Measurements from ENCODE around the gene ARID3A.
A peak's percentile ranks its signal among the peaks of the same experiment; 100 is the strongest.

ARID3A gene

DNA sequence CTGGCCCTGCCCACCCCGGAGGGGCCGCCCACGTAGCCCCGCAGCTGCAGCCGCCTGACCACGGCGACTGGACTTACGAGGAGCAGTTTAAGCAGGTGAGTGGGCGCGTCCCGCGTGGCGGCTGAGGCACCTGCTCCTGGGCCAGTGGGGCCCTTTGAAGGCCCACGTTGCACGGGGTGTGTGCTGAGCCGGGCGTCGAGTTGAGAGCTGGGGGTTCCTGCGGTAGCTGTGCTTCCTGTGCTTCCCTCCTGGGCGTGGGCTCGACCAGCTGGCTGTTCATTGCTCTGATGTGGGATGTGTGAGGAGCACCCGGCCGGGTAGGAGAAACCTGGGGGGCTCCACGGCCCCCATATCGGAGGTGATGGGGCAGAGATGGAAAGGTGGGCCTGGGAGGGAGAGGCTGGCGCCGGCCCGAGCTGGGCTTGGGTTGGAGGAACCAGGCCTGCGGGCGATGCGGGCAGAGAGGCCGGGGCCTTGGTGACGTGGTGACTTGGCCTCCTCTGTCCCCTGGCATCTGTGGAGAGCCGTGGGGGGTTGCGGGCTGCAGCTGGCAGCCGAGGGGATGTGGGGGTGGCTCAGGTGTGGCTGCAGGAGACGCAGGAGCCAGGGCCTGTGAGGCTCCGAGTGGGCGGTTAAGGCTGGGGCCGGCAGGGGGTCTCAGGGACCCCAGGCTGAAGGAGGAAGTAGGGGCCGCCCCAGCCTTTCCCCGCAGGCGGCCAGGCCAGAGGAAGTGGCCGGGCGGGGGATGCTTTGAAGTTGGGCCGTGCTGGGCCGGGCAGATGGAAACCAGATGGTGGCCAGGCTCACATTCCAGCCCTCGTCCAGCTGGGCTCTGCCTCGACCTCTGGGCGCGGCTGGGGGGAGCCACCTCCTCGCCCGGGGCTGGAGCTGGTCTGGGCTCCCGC is 7.1 kb downstream of the ARID3A start:
- DNase-seq, result peak in 1 of 2 donors; percentile 33

DNA sequence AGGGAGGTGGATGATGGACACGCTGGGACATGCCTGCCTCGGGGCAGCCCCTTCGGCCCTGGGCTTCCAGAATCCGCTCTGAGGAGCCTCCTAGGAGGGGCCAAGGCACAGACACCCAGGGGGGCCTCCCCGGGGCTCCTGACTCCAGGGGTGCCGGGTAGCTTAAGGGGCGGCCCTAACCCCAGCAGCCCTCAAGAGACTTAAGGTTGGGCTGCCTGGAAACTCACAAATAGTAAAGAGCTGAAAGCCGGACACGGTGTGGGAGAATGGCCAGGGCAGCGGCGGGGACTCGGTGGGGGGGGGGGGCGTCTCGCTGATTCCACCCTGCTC is 7.7 kb downstream of the ARID3A start:
- DNase-seq, result no peak

DNA sequence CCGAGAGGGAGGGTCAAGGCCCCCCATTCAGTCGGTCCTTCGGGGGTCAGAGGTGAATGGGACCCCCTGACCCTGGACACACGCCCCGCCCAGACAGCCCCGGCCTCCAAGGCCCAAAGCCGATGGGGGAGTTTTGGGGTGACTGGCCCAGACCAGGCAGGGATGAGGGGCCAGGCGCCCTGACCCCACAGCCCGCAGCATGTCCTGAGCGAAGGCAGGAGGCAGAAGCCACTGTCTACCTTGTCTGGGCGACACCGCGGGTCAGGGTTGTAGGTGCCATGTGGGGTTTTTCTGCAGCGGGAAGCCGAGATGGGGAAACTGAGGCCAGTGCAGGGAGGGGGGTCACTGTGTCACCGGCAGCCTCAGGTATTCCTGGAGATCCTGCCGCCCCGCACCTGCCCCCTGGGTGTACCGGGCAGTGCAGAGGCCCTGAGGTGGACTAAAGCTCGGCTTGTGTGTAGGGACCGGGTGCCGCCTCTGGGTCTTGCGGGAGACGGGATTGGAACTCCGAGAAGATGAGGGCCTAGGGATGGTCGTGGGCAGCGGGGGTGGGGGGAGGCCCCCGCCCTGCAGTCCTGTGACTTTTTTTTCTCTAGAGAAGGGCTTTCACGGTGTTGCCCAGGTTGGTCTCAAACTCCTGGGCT is 8.5 kb downstream of the ARID3A start:
- DNase-seq, result no peak

DNA sequence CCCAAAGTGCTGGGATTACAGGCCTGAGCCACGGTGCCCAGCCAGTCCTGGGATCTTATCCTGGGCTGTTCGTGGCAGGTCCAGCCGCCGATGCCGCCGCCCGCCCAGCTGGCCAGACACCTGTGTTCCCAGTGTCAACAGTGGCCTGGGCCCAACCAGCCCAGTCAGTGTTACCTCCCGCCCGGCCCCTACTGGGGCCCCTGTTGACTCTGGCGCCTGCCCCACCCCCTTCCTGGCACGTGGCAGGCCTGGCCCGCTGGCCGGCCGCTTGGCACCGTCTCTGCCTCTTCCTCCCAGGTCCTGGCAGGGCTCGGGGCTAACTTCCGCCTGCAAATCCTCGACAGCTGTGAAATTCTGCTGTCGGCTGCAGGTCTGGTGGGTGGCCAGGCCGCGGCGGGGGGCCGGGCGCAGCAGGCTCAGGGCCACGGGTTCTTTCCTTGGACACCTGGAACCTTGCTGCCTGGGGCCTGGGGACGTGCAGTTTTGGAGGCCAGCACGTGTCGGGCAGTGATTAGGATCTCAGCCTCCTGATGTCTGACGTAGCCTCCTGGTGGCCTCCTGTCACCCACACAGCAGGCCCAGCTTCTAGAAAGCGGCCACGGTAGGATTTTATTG is 9.1 kb downstream of the ARID3A start:
- DNase-seq, result peak in 1 of 2 donors; percentile 42

DNA sequence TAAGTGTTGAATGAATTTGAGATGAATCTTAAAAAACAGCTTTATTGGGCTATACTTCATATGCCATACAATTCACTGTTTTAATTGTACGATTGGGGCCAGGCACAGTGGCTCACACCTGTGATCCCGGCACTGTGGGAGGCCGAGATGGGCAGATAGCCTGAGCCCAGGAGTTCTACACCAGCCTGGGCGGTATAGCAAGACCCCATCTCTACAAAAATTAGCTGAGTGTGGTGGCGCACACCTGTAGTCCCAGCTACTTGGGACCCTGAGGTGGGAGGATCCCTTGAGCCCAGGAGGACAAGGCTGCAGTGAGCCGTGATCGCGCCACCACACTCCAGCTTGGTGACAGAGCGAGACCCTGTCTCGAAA is 10.3 kb downstream of the ARID3A start:
- DNase-seq, result no peak

DNA sequence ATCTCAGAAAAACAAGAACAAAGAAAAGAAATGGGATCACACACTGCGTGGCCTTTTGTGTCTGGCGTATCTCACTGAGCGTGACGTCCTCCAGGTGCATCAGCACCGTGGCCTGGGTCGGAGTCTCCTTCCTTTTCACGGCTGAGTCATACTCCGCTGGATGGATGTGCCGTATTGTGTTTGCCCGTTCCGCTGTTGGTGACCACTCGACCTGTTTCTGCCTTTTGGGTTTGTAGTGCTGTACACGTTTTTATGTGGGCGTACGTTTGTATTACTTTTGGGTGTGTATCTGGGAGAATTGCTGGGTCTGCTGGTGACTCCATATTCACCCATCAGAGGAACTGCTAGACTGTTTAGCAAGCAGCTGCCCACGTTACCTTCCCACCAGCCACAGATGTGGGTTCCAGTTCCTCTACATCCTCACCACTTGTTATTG is 11.4 kb downstream of the ARID3A start:
- peak; percentile 50 to 64 for DNase-seq

DNA sequence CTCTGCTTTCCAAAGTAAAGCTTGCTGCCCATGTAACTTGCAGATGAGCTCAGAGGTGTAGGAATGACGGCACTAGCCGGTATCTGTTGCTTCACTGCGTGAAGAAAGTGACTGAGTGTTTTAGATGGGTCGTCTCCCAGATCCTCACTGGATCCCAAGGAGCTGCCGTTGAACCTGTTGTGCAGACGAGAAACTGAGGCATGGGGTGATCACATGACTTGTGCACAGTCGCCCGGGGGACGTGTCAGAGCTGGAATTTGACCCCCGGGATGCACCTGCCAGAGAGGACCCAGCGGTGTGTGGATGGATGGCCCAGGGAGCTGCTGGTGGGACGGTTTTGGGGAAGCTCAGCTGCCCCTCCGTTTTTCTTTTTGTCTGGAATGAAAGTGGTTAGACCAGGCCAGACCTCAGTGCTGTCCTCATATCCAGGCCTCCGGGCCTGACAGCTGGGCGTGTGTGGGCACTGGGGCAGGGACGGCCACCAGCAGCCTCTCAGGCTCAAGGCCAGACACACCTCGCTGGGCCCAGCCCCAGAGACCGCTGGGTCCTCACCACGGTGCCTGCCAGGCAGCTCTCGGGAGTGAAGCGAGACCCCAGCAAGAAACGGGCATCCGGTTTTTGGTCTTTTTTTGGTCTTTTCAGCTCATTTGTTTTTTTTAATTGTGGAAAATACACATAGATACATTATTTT is 12.5 kb downstream of the ARID3A start:
- DNase-seq, result no peak

DNA sequence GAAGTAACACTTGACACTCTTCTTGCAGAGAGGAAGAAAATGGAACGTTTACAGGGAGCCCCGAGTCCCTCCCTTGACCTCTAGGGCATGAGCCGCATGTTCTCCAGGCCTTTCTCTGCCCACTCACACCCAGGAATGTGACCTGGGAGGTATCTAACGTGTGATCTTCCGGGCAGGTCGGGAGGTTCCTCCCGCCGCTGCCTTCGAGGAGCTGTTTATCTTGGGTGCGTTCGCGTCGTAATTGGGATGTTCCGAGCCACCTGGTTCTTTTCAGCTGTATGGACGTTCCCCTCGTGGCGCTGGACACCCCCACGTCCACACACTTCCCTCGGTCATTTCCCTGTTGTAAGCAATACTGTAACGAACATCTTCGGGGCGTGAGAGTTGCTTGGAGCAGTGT is 13.6 kb downstream of the ARID3A start:
- no peak for DNase-seq

DNA sequence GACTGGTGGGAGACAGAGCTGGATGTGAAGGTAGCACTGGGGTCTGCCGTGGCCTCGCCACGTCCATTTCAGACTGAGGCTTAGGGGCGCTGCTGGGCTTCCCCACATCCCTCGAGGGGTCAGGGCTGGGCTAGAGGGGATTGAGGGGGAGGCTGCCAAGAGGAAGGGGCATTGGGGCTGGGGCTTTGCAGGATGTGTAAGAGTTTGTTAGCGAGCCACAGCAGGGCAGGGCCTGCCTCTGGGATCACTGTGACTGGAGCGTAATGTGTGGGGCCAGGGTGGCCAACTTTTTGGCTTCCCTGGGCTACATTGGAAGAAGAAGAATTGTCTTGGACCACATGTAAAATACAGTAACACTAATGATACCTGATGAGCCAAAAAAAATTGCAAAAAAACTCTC is 14.1 kb downstream of the ARID3A start:
- no peak for DNase-seq

DNA sequence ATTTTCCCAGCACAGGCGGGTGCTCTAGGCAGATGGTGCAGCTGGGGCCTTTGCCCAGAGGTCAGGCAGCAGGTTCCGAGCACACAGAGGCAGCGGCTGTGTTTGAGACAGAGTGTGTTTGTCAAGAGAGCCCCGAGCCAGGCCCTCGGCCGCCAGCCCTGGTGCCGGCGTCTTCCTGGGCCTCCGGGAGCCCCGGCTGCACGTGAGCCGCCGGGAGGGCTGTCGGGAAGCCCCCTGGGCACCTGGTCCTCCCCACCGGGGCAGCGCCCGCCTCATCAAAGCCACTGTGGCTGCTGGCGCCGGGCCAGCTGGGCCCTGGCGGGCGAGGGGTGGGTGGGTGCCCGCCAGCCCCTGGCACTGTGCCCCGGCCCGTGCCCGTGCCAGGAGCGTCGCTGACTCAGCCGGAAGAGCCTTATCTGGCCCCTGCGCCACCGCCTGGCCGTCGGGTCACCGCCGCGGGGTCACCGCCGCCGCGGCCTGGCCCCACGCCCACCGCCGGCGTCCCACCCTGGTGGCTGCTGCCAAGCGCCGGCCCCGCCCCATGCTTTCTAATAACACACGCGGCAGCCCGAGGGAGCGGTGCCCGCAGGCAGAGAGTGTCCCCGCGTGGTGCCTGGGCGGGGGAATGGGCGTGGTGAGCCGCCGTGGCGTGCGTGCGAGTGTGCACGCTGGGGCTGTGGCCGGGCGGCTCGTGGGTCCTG is 14.9 kb downstream of the ARID3A start:
- peak; percentile 72 to 81 for DNase-seq

DNA sequence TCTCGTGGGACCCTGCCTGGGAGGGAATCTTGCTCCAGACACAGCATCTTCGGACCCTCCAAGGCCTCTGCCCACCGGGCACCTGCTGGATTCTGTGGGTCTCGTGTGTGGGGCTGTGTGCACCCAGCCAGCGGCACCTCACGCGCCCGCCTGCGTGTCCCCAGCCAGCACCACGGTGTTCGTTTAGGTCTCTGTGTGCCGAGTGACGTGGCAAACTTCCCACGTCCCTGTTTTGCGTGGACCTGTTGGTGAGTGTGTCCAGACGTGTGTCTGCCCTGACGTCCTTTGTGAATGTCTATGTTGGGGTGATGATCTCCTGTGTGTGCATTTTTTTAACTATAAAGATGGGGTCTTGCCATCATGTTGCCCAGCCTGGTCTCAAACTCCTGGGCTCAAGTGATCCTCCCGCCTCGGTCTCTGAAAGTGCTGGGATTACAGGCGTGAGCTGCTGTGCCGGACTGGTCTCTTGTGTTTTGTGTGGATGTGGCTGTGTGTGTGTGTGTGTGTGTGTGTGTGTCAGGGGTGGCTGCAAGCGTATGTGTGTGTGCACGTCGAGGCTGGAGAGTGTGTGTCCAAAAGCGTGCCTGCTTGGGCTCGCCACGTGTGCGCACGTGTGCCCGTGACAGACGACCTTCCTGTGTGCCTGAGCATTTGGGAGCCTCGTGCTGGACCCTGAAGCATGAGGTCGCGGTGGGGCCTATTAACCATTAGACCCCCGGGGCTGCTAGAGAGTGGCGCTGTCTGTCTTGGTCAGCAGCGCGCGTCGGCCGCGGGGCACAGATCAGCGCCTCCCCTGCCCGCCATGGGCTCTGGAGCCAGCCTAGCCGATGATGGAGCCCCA is 15.7 kb downstream of the ARID3A start:
- DNase-seq, result no peak

DNA sequence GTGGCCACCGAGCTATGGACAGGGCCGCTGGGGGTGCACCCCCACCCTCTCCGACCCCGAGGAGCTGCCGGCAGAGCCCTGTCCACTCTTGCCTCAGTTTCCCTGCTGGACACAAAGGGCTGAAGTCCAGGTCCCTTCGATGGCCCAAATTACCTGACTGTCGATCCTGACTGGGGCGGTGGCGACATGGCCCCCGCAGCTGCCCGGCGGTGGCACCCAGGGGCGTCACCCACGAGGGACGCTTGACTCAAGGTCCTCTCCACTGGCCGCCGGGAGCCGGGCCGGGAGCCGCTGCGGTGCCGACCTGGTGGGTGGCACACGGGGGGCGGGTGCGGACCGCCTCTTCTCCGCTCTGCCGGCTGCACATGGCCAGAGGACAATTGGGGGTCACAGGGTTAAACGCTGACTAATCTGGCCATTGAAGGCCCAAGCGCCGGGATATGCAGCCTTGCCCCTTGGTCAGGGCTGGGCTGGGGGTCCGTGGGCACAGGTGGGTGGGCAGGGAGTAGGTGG is 16.4 kb downstream of the ARID3A start:
- DNase-seq, result no peak

DNA sequence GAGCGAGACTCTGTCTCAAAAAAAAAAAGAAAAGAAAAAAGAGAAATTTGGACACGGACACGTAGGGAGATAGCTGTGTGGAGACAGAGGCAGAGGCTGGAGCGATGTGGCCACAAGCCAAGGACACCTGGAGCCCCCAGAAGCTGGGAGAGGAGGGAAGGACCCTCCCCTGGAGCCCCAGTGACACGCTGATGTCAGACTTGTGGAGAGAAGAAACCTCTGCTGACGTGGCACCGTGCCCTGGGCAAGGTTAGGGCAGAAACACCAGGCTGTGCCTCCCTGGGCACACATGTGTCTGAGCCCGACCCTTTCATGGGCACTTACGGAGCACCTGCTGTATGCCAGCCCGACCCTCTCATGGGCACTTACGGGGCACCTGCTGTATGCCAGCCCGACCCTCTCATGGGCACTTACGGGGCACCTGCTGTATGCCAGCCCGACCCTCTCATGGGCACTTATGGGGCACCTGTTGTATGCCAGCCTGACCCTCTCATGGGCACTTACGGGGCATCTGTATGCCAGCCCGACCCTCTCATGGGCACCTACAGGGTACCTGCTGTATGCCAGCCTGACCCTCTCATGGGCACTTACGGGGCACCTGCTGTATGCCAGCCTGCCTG is 17.8 kb downstream of the ARID3A start:
- DNase-seq, result no peak

DNA sequence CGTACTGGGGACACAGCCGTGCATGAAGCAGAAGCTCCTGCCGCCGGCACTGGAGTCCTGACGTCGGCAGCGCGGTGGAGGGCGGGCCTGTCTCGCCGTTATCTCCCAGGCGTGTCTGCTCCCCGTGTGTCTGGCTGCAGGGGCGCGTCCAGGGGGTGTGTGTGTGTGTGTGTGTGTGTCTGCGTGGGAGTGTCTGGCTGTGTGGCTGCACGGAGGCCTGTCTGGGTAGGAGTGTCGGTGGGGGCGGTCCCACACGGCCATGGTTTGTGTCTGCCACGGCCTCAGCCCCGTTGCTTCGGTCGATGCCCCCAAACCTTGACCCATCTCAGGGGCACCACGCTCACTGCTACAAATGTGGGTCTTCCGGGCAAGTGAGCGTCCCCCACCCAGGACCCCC is 18.3 kb downstream of the ARID3A start:
- no peak for DNase-seq

DNA sequence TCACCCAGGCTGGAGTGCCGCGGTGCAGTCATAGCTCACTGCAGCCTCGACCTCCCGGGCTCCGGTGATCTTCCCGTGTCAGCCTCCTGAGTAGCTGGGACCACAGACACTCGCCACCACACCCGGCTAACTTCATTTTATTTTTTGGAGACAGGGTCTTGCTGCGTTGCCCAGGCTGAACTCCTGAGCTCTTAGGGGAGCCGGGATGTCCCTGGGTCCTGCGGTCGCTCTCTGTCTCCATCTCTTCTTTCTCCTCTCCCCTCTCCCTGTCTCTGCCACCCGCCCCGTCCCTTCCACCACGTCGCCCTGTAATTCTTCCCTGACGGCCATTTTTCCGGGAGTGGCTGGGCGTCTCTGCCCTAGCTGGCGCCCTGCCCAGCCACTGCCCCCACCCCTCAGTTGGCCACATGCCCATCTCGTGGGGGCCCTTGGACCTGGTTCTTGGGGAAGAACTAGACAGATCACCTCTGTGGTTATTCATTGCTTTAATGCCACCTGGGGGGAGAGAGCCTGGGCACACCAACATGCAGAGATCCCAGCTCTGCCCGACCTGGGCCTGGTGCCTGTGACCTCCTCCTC is 18.9 kb downstream of the ARID3A start:
- no peak for DNase-seq

DNA sequence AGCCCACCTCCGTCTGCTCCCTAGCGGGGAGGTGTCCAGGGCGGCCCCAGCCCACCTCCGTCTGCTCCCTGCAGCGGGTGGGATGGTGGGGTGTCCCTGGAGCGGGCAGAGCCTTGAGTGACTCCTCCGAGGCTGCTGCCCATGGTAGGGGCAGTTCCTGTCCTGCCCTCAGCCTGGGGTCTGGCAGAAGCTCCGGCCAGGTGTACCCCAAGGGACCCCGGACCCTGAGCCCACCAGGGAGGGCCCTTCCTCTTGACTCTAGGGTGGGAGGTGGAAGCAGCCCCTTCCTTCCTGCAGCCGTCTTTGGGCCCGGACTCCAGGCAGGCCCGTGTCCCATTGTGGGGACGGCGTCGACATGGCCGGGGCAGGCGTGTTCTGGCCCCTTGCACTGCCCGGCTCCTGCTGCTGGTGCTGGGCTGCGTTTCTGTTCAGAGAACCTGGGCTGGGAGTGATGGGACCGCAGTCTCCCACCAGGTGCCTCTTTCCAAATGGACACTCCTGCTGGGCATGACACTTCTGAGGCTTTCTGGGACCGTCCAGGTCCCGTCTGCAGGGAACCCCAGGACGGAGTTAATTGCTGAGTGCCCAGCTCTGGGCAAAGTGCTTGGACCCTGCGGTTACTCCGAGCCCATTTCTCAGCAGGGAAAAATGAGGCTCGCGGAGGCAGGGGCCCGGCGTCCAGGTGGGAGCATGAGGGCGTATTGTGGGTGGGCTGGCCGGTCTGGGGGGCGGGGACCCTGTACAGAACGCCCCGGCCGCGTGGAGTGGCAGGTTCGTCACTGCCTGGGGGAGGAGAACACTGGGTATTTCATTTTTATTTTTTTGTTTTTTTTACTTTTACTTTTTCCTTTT is 19.8 kb downstream of the ARID3A start:
- no peak for DNase-seq

DNA sequence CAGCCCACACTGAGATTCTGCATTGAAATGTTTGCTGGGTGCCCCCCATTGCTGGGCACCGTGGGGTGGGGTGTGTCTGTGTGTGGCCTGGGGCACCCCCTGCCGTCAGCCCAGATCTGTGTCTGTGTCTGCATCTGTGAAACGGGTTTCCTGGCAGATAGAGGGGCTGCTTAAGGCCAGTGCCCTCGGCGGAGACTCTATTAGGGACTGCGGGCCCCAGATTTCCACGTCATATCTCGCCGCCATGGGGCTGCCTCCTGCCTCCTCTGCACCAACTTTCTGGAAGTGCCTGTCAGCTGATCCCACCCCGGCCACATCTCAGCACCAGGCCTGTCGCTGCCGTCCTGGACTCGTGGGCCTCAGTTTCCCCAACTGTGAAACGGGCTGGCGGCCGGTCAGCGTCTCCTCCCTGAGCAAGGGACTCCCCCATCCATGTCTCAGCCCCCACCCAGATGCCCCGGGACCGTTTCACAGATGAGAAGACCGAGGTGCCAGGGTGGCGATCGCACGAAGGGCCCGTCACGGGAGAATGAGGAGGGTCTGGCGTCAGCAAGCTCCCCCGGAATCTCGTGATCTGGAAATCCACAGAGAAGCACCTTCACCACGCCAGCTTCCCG is 21.4 kb downstream of the ARID3A start:
- DNase-seq, result no peak

DNA sequence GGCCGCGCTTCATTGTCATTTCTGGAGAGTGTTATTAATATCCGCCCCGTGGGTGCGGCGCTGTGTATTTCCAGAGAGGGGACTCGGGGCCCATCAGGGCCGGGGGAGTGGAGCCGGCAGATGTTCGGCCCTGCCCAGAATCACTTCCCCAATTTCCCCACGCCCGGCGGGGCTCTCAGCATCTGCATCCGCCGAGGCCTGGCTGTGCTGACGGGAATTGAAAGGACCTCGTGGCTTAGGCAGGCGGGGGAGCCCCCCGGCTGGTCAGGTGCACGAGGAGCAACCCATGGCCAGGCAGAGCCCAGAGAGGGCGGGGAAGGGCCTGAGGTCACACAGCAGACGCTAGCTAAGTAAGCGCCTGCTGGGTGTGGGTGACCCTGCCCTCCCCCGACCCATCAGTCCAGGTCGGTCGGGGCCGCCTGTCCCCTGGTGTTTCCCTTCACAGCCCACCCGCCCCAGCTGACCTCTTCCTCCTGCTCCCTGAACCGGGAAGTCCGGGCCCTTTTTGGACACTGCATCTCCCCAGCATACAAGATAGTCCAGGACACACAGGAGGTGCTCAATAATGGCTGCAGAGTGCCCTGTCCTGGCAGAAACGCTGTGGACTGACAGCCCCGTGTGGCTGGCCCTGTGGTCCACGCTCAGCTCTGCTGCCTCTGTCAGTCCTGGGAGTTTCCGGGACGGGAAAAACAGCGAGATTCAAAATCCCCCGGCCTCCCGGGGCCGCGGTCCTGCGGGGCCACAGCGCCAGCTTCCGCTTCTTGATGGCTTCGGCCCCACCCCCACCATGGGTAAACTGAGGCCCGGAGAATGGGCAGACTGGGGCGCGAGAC is 22.1 kb downstream of the ARID3A start:
- DNase-seq, result peak; percentile 24 to 85
